ENCODE measurements around the gene DOCK2.

DOCK2 gene

DNA sequence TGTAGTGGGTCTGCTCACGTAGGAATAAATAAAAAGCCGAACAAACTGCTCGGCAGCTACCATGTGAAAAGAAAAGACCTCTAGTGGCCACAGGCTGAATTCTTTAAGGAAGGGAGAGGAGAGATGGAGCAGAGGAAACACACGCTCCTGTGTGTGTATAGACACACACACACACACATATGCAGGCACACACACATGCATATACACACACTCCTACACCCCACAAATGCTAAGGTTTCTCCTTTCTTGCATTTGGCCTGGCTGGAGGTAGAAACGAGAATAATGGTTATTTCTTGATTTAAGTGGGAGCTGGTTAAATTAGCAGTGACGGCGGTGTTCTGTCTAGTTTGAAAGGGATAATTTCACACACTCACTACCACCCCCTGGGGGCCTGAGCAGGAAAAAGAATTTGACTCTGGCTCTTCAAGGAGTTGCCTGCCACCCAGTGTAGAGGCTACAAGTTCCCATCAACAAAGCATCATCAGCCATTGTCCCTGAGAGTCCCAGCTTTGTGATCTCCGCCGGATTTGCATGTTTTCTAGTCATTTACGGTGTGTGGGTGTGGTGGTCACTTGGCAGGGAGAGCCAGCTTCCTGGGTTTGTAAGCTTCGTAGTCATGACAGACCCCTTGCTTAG is 343.5 kb downstream of the DOCK2 start, which contains the start of gene INSYN2B:
Gene INSYN2B, minus strand, starts transcription at position 78 of the 636 bp plus-strand sequence. CDS start 96,597 bp downstream, outside the sequence.
- Histone ChIP-seq H3K4me1 (ENCODE audit: control insufficient read depth in 1 of 2, insufficient read depth in 1 of 2, low read depth in 1 of 2, low read length in 1 of 2) (peaks cover 0 to 6% of the 10 kb centered on the region in 2 experiments), H3K27ac (no peak within 1 kb of the TSS)
- TF ChIP-seq, protein P1, sequence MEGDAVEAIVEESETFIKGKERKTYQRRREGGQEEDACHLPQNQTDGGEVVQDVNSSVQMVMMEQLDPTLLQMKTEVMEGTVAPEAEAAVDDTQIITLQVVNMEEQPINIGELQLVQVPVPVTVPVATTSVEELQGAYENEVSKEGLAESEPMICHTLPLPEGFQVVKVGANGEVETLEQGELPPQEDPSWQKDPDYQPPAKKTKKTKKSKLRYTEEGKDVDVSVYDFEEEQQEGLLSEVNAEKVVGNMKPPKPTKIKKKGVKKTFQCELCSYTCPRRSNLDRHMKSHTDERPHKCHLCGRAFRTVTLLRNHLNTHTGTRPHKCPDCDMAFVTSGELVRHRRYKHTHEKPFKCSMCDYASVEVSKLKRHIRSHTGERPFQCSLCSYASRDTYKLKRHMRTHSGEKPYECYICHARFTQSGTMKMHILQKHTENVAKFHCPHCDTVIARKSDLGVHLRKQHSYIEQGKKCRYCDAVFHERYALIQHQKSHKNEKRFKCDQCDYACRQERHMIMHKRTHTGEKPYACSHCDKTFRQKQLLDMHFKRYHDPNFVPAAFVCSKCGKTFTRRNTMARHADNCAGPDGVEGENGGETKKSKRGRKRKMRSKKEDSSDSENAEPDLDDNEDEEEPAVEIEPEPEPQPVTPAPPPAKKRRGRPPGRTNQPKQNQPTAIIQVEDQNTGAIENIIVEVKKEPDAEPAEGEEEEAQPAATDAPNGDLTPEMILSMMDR (IDR thresholded peaks at IDR 0.05) = no peak

DNA sequence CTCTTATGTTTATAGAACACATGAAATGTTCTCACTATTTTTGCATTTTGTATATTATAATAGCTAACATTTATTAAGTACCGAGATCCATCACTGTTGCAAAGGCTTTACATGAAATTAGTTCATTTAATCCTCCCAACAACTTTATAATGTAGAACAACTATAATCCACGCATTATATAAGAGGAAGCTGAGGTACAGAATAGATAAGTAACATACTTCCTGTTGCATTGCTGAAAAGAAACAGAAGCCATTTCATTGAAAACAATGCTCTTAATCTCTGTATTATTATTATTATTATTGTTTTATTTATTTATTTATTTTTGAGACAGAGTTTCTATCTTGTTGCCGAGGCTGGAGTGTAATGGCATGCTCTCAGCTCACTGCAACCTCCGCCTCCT is 351.1 kb downstream of the DOCK2 start:
- Histone ChIP-seq H3K27ac (peak overlapping the region; percentile 16), H3K27me3 (no peaks in the 10 kb centered on the region), H3K9me3 (no peaks in the 10 kb centered on the region), H3K4me1 (ENCODE audit: control insufficient read depth in 1 of 2, insufficient read depth in 1 of 2, low read depth in 1 of 2, low read length in 1 of 2) (peaks cover 0 to 6% of the 10 kb centered on the region in 2 experiments), H3K4me3 (ENCODE audit: low read depth in 1 of 2, low read length in 1 of 2) (no peak overlapping the region), H3K36me3 (peaks cover 89% of the 10 kb centered on the region)
- TF ChIP-seq, protein P1 (IDR thresholded peaks at IDR 0.05) = no peak

More for the DNA sequence above, 343.5 kb downstream of the DOCK2 start, which contains the start of gene INSYN2B:
- no peaks in the 10 kb centered on the region for H3K9me3 ChIP-seq
- H3K4me3 ChIP-seq (ENCODE audit: low read depth in 1 of 2, low read length in 1 of 2) = no peak within 1 kb of the TSS
- no peaks in the 10 kb centered on the region for H3K27me3 ChIP-seq
- H3K36me3 ChIP-seq = peaks cover 47% of the 10 kb centered on the region

DNA sequence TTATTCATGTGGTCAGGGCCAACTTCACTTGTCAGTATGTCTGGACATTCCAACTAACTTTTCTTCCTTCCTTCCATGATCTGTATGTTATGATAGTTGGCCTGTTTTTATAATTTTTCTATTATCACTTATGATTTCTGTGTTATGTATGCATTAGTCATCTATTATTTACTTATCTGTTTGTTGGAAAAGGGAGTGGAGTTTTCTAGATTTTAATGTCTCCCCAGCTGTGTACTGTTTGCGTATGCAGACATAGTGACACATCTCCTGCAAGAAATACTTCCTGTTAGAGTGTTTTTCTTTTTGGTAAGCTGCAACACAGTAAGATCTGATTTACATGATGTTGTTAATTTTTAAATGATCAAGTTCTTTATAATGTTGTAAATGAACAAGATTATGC is 351.9 kb downstream of the DOCK2 start:
- Histone ChIP-seq H3K36me3 (peaks cover 89% of the 10 kb centered on the region), H3K4me3 (ENCODE audit: low read depth in 1 of 2, low read length in 1 of 2) (no peak overlapping the region), H3K9me3 (no peaks in the 10 kb centered on the region), H3K27ac (no peak overlapping the region), H3K27me3 (no peaks in the 10 kb centered on the region), H3K4me1 (ENCODE audit: control insufficient read depth in 1 of 2, insufficient read depth in 1 of 2, low read depth in 1 of 2, low read length in 1 of 2) (peaks cover 0 to 1% of the 10 kb centered on the region in 2 experiments)
- TF ChIP-seq, protein P1 (IDR thresholded peaks at IDR 0.05) = no peak

DNA sequence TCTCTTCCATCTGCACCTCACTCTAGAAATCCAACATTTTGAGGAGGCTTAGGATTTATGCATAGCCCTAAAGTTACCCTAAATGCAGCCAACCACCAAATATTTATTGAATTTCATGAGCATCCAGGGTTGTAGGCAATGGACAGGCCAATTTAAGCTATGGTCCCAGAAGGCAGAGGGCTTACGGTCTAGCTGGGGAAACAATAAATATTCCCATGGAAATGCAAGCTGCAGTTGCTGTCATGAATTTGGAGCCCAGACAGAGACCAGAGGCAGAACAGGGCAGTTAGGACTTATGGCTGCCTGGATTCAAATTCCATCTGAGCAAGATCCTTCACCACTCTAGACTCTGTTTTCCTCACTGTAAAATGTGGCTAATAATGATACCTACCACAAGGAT is 352.3 kb downstream of the DOCK2 start:
- no peak overlapping the region for H3K4me3 ChIP-seq (ENCODE audit: low read depth in 1 of 2, low read length in 1 of 2)
- no peaks in the 10 kb centered on the region for H3K4me1 ChIP-seq (ENCODE audit: control insufficient read depth in 1 of 2, insufficient read depth in 1 of 2, low read depth in 1 of 2, low read length in 1 of 2)
- no peak overlapping the region for H3K27ac ChIP-seq
- no peaks in the 10 kb centered on the region for H3K9me3 ChIP-seq
- H3K36me3 ChIP-seq = peaks cover 89% of the 10 kb centered on the region
- TF ChIP-seq, protein P1 (IDR thresholded peaks at IDR 0.05) = no peak
- no peaks in the 10 kb centered on the region for H3K27me3 ChIP-seq

DNA sequence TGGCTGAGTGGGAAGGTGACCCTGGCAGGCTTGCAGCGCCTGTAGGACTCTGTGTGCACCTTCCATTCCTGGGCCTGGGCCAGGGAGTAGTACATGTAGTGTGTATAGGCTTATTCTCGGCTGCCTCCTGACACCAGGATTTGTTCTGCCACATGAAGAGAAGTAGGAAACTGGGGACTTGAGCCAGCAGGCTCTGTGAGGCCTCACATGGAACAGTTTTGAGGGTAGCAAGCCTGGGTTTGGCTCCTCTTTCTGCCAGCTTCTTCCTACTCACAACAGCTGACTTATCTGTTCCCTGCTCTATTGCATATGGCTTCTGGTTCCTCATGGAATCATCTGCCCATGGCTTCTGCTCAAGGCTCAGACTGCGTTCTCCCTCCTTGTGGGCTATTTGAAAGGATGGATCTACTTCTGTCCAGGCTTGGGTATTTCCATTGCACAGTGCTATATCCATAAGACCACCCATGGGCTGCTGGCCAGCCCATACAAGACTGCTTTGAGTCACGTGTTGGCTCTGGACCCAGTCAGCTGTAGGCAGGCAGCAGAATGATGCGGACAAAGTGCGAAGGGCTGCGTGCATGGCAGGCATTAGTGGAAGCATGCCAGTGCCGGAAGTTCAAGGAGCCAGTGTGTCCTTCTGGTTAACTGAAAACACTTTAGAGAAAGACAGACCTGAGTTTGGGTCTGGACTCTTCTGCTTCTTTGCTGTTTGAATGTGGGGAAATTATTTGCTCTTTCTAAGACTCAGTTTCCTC is 354.2 kb downstream of the DOCK2 start:
- peaks cover 89% of the 10 kb centered on the region for H3K36me3 ChIP-seq

More for the DNA sequence above, 354.2 kb downstream of the DOCK2 start:
- H3K4me1 ChIP-seq (ENCODE audit: control insufficient read depth in 1 of 2, insufficient read depth in 1 of 2, low read depth in 1 of 2, low read length in 1 of 2) = no peaks in the 10 kb centered on the region
- no peak overlapping the region for H3K27ac ChIP-seq
- no peak overlapping the region for H3K4me3 ChIP-seq (ENCODE audit: low read depth in 1 of 2, low read length in 1 of 2)
- H3K9me3 ChIP-seq = no peaks in the 10 kb centered on the region
- no peaks in the 10 kb centered on the region for H3K27me3 ChIP-seq
- TF ChIP-seq, protein P1 (IDR thresholded peaks at IDR 0.05) = no peak
